ENCODE measurements around the gene COPZ1.

The COPZ1 gene

DNA sequence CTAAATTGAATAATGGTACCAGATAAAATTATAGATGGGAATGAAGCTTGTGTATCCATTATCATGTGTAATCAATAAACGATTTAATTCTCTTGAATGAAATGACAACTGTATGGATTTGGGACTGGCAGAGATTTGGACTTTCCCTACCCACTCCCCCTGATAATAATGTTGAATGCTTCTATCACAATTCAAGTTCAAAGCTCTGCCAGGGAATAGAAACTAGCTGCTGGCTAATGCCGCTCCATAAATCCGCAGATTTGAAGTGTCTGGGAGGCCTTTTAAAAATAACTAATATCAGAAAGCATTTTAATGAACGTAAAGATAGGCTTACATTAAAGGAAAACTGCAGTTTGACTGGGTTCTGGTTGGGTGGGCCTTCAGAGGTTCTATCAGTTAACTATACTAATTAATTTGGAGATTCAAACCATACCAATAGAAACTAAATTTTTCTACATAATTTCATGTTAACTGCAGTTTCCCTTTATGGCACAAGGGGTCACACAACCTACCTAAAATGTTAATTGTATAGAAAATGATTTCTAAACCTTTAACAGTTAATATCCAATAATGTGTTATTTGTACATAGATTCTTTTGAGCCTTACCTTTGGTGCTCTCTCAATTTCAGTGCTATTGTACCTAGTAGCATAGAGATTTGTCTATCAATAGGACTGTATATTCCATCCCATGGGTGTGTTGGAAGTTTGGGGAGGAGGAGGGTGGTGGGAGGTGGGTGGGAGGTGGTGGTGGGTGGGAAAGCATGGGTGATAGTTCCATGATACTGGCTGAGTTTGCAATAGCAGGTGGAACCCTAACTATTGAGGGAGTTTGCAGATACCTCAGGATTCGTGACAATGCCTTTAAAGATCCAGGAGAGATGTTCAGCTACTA, 39.5 kb upstream of the COPZ1 start:
- Histone ChIP-seq H3K4me3 (ENCODE audit: low read depth, low read length) (no peak overlapping the region), H3K9me3 (ENCODE audit: control insufficient read depth, insufficient read depth, low read length) (no peaks in the 10 kb centered on the region), H3K4me1 (ENCODE audit: control insufficient read depth, insufficient read depth, low read length) (peaks cover 3% of the 10 kb centered on the region), H3K27me3 (ENCODE audit: control insufficient read depth, insufficient read depth, low read length) (no peaks in the 10 kb centered on the region), H3K9ac (ENCODE audit: low read depth, low read length) (no peak overlapping the region), H3K36me3 (ENCODE audit: control insufficient read depth, insufficient read depth, low read length) (peaks cover 56% of the 10 kb centered on the region)

DNA sequence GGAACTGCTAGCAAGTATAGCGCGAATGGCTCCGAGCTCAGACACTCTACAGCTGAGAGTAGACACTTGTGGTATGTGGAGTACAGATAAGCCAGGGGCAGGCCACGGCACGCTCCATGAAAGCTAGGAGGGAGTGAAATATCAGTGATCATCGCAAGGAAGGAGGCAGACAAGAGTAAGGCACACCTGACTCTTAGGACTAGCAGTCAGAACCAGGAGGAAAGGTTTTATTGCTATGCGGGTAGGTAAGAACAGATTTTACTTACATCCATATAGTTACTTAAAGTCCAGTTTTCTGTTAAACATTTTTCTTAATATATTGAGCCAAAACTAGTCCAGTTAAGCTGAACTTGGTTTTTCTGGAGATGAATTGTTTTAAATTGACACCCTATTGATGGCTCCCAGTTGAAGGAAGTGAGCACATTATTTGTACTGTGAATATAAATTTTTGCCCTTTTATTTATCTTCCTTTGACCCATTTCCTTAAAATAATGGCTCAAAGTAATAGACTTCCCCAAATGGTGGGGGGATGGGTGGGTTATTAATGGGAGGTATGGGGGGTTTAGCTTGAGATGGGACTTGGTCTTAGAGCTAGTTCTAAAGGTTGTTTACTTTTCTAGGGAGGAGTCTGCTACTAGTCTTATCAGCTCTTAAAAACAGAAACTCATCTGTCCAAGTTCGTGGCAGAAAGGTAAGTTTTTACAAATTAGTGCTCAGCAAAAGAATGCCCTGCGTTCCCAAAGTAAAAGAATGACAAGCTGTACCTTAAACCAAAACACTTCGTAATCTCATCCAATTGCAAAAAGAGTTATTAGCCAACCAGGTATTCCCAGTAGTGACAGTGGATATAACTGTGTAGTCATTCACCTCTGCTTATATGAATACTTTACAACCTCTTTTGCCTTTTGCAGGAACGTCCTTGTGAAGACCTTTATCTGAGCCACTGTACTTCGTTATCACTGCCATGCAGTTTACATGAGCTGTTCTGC, 38.6 kb upstream of the COPZ1 start:
- H3K36me3 ChIP-seq (ENCODE audit: control insufficient read depth, insufficient read depth, low read length): peaks cover 51% of the 10 kb centered on the region
- no peak overlapping the region for H3K9ac ChIP-seq (ENCODE audit: low read depth, low read length)

DNA sequence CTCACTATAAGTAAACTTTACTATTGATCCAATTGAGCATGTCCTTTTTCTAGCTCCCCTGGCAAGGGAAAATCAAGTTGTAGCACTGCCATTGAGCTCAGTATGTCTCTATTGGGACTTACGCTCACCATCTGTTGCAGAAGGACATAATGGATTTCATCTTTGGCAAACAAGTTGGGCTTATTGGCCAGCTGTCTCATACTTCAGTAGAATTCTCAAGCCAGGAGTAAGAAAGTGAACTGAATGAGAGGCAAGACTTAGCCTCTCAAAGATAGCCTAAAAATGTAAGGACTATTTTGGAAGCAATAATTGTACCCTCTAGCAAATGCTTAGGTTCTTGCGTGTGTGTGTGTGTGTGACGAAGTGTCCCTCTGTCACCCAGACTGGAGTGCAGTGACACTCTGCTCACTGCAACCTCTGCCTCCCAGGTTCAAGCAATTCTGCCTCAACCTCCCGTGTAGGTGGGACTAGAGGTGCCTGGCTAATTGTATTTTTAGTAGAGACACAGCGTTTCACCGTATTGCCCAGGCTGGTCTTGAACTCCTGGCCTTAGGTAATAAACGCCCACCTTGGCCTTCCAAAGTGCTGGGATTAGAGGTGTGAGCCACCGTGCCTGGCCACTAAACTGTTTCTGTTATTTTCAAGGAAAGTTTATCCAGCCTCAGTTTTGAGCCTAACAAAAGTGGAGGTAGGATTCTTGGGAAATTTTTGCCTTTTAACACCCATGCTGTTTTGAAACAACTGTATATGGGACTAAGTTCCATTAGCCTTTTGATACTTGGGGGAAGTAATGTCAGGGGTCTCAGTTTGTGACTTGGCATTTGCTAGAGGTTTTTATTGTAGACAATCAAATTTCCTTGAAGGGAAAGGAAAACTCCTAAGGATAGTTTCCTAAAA, 37.4 kb upstream of the COPZ1 start:
- Histone ChIP-seq H3K9me3 (ENCODE audit: control insufficient read depth, insufficient read depth, low read length) (no peaks in the 10 kb centered on the region), H3K9ac (ENCODE audit: low read depth, low read length) (no peak overlapping the region), H3K27me3 (ENCODE audit: control insufficient read depth, insufficient read depth, low read length) (no peaks in the 10 kb centered on the region), H3K36me3 (ENCODE audit: control insufficient read depth, insufficient read depth, low read length) (peaks cover 42% of the 10 kb centered on the region), H3K4me1 (ENCODE audit: control insufficient read depth, insufficient read depth, low read length) (peaks cover 3% of the 10 kb centered on the region), H3K4me3 (ENCODE audit: low read depth, low read length) (no peak overlapping the region)

More for the DNA sequence above, 38.6 kb upstream of the COPZ1 start:
- Histone ChIP-seq H3K9me3 (ENCODE audit: control insufficient read depth, insufficient read depth, low read length) (no peaks in the 10 kb centered on the region), H3K27me3 (ENCODE audit: control insufficient read depth, insufficient read depth, low read length) (no peaks in the 10 kb centered on the region), H3K4me1 (ENCODE audit: control insufficient read depth, insufficient read depth, low read length) (peaks cover 3% of the 10 kb centered on the region), H3K4me3 (ENCODE audit: low read depth, low read length) (no peak overlapping the region)

- Histone ChIP-seq H3K4me3 (ENCODE audit: low read depth, low read length) (no peak overlapping the region), H3K36me3 (ENCODE audit: control insufficient read depth, insufficient read depth, low read length) (peaks cover 4% of the 10 kb centered on the region)
These were observed 32.6 kb upstream of the COPZ1 start for GRCh38 chr12:54292083-54292930.

DNA sequence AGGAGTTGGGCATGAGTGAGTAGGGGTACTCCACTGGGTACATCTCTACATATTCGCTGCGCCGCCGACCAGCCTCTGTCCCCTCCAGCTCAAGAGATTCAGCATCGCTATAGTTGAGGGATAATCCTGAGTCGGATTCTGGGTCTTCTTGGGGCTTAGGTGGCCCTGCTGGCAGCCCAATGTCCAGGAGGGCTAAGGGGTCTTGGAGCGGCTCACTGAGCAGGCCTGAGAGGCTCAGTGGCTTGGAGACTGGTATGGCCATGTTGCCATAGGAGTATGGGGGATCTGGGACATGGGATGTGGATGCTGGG, 32.0 kb upstream of the COPZ1 start:
- H3K36me3 ChIP-seq (ENCODE audit: control insufficient read depth, insufficient read depth, low read length): peaks cover 3% of the 10 kb centered on the region
- no peaks in the 10 kb centered on the region for H3K9me3 ChIP-seq (ENCODE audit: control insufficient read depth, insufficient read depth, low read length)

More at GRCh38 chr12:54292083-54292930, 32.6 kb upstream of the COPZ1 start:
- no peaks in the 10 kb centered on the region for H3K9me3 ChIP-seq (ENCODE audit: control insufficient read depth, insufficient read depth, low read length)
- H3K9ac ChIP-seq (ENCODE audit: low read depth, low read length): no peak overlapping the region
- no peaks in the 10 kb centered on the region for H3K27me3 ChIP-seq (ENCODE audit: control insufficient read depth, insufficient read depth, low read length)
- no peaks in the 10 kb centered on the region for H3K4me1 ChIP-seq (ENCODE audit: control insufficient read depth, insufficient read depth, low read length)

GRCh38 chr12:54294152-54294952, 30.6 kb upstream of the COPZ1 start:
- H3K36me3 ChIP-seq (ENCODE audit: control insufficient read depth, insufficient read depth, low read length): peaks cover 3% of the 10 kb centered on the region
- no peak overlapping the region for H3K9ac ChIP-seq (ENCODE audit: low read depth, low read length)
- peaks cover under 1% of the 10 kb centered on the region for H3K4me1 ChIP-seq (ENCODE audit: control insufficient read depth, insufficient read depth, low read length)
- no peak overlapping the region for H3K4me3 ChIP-seq (ENCODE audit: low read depth, low read length)
- H3K9me3 ChIP-seq (ENCODE audit: control insufficient read depth, insufficient read depth, low read length): no peaks in the 10 kb centered on the region
- peaks cover 6% of the 10 kb centered on the region for H3K27me3 ChIP-seq (ENCODE audit: control insufficient read depth, insufficient read depth, low read length)

More for the DNA sequence above, 32.0 kb upstream of the COPZ1 start:
- no peak overlapping the region for H3K4me3 ChIP-seq (ENCODE audit: low read depth, low read length)
- no peaks in the 10 kb centered on the region for H3K27me3 ChIP-seq (ENCODE audit: control insufficient read depth, insufficient read depth, low read length)
- no peaks in the 10 kb centered on the region for H3K4me1 ChIP-seq (ENCODE audit: control insufficient read depth, insufficient read depth, low read length)
- H3K9ac ChIP-seq (ENCODE audit: low read depth, low read length): no peak overlapping the region

GRCh38 chr12:54294953-54295566, 29.9 kb upstream of the COPZ1 start:
- Histone ChIP-seq H3K4me1 (ENCODE audit: control insufficient read depth, insufficient read depth, low read length) (peaks cover 7% of the 10 kb centered on the region), H3K4me3 (ENCODE audit: low read depth, low read length) (no peak overlapping the region), H3K9ac (ENCODE audit: low read depth, low read length) (no peak overlapping the region), H3K36me3 (ENCODE audit: control insufficient read depth, insufficient read depth, low read length) (peaks cover 3% of the 10 kb centered on the region), H3K9me3 (ENCODE audit: control insufficient read depth, insufficient read depth, low read length) (no peaks in the 10 kb centered on the region), H3K27me3 (ENCODE audit: control insufficient read depth, insufficient read depth, low read length) (peaks cover 12% of the 10 kb centered on the region)

- H3K9ac ChIP-seq (ENCODE audit: low read depth, low read length): no peak overlapping the region
- no peak overlapping the region for H3K4me3 ChIP-seq (ENCODE audit: low read depth, low read length)
- peaks cover 14% of the 10 kb centered on the region for H3K4me1 ChIP-seq (ENCODE audit: control insufficient read depth, insufficient read depth, low read length)
- H3K36me3 ChIP-seq (ENCODE audit: control insufficient read depth, insufficient read depth, low read length): peaks cover 3% of the 10 kb centered on the region
- peaks cover 15% of the 10 kb centered on the region for H3K27me3 ChIP-seq (ENCODE audit: control insufficient read depth, insufficient read depth, low read length)
- H3K9me3 ChIP-seq (ENCODE audit: control insufficient read depth, insufficient read depth, low read length): no peaks in the 10 kb centered on the region
These were observed 28.4 kb upstream of the COPZ1 start for GRCh38 chr12:54296393-54297099.

DNA sequence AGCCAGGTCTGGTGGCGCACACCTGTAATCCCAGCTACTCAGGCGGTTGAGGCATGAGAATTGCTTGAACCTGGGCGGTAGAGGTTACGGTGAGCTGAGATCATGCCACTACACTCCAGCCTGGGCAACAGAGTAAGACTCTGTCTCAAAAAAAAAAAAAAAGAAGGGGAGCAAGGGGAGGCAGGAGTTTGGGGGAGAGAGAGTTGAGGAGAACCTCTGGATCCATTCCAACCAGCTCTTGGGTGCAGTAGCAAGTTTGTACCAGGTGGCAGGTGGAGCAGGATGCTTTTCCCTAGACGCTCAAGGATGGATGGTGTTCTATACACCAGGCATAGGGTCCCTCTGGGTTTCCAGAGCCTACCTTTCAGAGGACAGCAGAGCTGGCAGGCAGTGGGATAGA, 26.0 kb upstream of the COPZ1 start:
- Histone ChIP-seq H3K27me3 (ENCODE audit: control insufficient read depth, insufficient read depth, low read length) (peaks cover 18% of the 10 kb centered on the region), H3K9ac (ENCODE audit: low read depth, low read length) (no peak overlapping the region), H3K36me3 (ENCODE audit: control insufficient read depth, insufficient read depth, low read length) (no peaks in the 10 kb centered on the region), H3K9me3 (ENCODE audit: control insufficient read depth, insufficient read depth, low read length) (no peaks in the 10 kb centered on the region), H3K4me3 (ENCODE audit: low read depth, low read length) (no peak overlapping the region), H3K4me1 (ENCODE audit: control insufficient read depth, insufficient read depth, low read length) (peaks cover 19% of the 10 kb centered on the region)

Measured in iPS-15b (cell line).